Subcutaneous adipose tissue (tissue), 4 donors: ENCODE data around the gene ZNF503. TPM values are rescaled to one million over a fixed set of nuclear protein-coding genes. Genes with fewer than 3 reads are reported as not detected.

ENCODE experiments used
- CTCF ChIP-seq: fragments of 450-650 bp; IDR thresholded peaks from one replicate; pipeline ENCODE4 v1.5.1; 2016; ENCODE audit warnings: low read depth, mild to moderate bottlenecking, control low read depth, antibody characterized with exemption, moderate library complexity
- total RNA-seq, 4 donors: library from RNA; depleted of rRNA; stranded (reverse); fragments of >200 nt; gene quantifications; one replicate each; pipeline ENCODE4 v1.1.0, GENCODE V29; 2016

The ZNF503 gene
- total RNA-seq, 4 donors from 2014 or later: 4.1 to 9.2 (median 7.1) TPM

GRCh38 chr10:75431180-75432111 is 29.9 kb upstream of the ZNF503 start, which contains the start of gene LRMDA:
TSS of gene LRMDA (plus strand) at chr10:75431624.
- no peak for TF ChIP-seq CTCF

GRCh38 chr10:75430000-75430763 is 28.6 kb upstream of the ZNF503 start:
- TF ChIP-seq CTCF: no peak

- no peak for TF ChIP-seq CTCF
Observed at GRCh38 chr10:75429159-75429827, 27.7 kb upstream of the ZNF503 start.

DNA sequence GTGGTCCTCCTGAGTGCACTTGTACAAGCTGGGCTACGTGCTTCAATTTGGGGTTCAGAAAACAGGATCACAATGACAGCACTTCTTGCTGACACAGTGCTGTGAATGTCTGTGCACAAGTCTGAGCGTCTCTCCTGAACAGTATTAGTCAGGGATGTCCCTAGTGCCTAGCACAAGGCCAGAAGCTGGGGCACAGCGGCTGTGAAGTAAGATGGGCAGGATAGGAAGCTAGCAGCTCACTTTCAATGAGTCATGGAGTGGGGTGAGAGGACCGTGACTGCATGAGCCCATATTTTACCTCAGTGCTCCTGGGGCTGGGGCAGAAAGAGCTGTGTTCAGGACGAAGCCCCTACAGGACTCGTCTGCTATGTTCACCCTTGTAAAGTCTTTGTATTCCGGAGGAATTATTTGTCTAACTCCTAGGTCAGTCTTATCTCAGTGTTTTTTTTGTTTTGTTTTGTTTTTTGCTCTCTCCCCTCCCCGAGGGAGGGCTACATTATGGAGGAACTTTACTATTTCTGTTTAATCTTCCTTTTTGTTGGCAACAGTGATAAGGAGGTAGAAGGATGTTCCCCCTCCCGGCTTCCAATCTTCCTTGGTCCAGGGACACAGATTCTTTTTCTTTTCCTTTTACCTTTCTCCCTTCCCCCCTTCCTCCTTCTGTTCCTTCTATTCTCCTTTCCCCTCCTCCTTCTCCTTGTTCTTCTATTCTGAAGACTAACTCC is 27.0 kb upstream of the ZNF503 start:
- TF ChIP-seq CTCF: no peak

DNA sequence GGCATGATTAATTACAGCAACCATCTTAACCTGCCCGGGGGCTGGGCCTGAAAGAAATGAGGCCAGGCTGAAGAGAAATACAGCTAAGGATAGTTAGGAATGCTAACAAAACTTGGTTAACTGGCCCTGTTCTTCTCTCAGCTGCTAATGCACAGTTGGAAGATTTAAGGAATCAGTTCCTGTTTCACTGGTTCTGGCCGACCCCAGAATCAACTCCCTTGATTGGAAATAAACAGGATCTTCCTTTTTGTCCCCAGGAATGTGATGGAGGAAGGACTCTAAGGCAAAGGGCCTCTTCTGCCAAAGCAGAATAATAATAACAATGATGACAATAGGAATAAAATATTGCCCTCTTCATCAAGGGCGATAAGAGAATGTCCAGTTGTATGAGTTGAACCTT is 26.4 kb upstream of the ZNF503 start:
- no peak for TF ChIP-seq CTCF

DNA sequence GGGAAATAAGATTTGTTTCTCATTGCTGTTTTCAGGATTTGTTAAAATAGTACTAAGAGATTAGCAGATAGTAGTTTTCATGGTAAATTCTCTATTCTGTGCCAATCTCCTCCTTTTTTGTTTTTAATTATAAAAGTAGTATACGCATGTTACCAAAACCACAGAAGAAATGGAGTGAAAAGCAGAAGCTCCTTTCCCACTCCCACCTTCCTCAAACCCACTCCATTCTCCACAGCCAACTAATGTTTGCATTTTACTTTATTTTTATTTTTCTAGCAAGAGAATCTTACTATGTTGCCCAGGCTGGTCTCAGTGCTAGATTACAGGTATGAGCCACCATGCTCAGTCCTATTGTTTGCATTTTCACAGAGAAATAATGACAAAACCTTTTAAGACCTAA is 25.3 kb upstream of the ZNF503 start:
- no peak for TF ChIP-seq CTCF
